Muscle layer of duodenum (tissue), 2 donors: Measurements from ENCODE around the gene ALG9.

Experiments
- H3K27ac ChIP-seq: one replicate; pipeline ENCODE4 v1.7.0; 2013; ENCODE audit warnings: mild to moderate bottlenecking, low read length
- H3K27me3 ChIP-seq: one replicate; pipeline ENCODE4 v1.7.0; 2013; ENCODE audit warnings: low read depth, mild to moderate bottlenecking, control low read depth, low read length
- H3K36me3 ChIP-seq, 2 donors: one replicate each; pipeline ENCODE4 v1.7.0; 2013; ENCODE audit warnings: low read length in 2 of 2, control low read depth in 1 of 2, mild to moderate bottlenecking in 1 of 2; ENCODE audit not compliant: insufficient read depth in 2 of 2, control insufficient read depth in 1 of 2
- H3K4me1 ChIP-seq, 2 donors: one replicate each; pipeline ENCODE4 v1.7.0; 2013; ENCODE audit warnings: low read length in 2 of 2, mild to moderate bottlenecking in 2 of 2, control low read depth in 1 of 2, moderate library complexity in 1 of 2; ENCODE audit not compliant: insufficient read depth in 2 of 2, control insufficient read depth in 1 of 2
- H3K4me3 ChIP-seq, 2 donors: one replicate each; pipeline ENCODE4 v1.7.0; 2013; ENCODE audit warnings: low read length in 2 of 2, low read depth in 1 of 2, mild to moderate bottlenecking in 1 of 2
- H3K9me3 ChIP-seq, 2 donors: one replicate each; pipeline ENCODE4 v1.7.0; 2013; ENCODE audit warnings: low read length in 2 of 2, control low read depth in 1 of 2, mild to moderate bottlenecking in 1 of 2; ENCODE audit not compliant: control insufficient read depth in 1 of 2
- donor health status: healthy.

Gene ALG9

DNA sequence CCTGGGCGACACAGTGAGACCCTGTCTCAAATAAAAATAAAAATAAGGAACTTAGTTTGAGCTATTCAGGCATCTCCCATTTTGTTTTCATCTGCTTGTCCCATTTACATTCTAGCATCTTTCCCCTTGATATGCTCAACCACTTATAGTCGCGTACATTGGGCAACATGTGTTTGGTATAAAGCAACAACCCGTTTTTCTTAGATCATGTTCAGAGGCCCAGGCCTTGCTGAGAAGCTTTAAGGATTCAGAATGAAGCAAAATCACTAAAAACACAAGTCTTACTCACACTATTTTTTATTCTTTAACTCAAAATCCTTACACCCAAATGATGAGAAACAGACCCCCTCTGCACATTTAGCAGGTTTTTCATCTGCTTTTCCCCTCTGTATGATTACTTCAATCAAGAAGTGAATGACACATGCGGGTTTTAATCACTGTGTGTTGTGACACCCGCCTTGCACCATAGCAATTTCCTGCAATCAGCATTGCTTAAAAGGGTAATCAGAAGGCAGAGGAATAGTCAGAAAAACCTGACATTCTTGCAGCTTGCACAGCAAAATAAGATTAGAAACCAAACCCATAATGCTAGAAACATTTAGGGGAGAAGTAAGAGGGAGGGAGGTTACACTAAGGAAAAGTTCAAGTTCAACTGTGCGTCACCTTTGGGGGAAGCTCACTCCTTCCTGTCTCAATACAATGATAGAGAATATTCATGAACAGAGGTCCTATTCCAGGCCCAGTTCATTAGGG lies 25.9 kb downstream of the ALG9 start:
- no peak overlapping the region for H3K27ac ChIP-seq
- H3K27me3 ChIP-seq: no peaks in the 10 kb centered on the region
- no peaks in the 10 kb centered on the region for H3K9me3 ChIP-seq
- no peak overlapping the region for H3K4me3 ChIP-seq
- peaks cover 18 to 49% of the 10 kb centered on the region in 2 donors for H3K36me3 ChIP-seq
- peaks cover under 1 to 5% of the 10 kb centered on the region in 2 donors for H3K4me1 ChIP-seq

DNA sequence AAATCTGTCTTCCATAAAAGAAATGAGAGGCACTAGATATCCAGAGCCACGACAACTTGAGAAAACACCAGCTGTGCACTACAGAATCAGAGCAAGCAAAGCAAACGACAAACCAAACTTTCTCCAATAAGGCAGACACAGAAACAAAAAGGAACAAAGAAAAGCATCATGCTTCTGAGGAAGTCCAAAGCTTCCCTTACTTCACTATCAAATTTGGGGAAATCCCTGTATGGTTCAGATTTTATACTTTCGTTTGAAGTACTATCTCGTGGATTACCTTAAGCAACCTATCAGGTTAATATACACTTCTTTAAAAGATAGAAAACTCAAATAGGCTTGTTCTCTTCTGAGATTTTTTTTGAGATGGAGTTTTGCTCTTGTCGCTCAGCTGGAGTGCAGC lies 27.7 kb downstream of the ALG9 start:
- Histone ChIP-seq H3K4me1 (peaks cover 4 to 5% of the 10 kb centered on the region in 2 donors), H3K9me3 (no peaks in the 10 kb centered on the region), H3K4me3 (no peak overlapping the region), H3K27ac (no peak overlapping the region), H3K27me3 (no peaks in the 10 kb centered on the region), H3K36me3 (peaks cover 23 to 45% of the 10 kb centered on the region in 2 donors)

DNA sequence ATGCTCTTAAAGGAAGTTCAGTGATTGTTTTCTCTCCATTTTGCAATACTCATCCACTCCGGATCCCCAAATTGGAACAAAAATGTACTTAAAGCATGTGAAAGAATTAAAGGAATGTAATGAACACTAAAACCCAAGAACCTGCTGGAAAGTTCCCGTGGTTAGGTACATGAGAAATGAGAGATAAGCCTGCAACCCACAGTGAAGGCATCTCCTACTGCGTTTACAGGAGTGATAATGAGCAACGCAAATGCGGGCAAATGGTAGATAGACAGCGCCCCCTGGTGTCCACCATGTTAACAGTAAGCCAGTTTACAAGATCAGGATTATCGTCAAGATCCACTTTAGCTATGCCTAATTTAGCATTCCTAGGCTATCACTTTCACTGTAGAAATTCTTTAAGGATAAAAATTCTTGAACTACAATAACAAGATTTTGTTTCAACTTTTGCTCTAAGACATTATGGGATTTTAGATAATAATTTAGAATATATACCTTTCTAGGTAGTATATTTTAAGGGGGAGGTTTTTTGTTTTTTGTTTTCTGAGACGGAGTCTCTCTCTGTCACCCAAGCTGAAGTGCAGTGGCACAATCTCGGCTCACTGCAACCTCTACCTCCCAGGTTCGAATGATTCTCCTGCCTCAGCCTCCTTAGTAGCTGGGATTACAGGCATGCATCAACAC lies 29.9 kb downstream of the ALG9 start:
- peaks cover 27 to 44% of the 10 kb centered on the region in 2 donors for H3K36me3 ChIP-seq
- peaks cover 4 to 5% of the 10 kb centered on the region in 2 donors for H3K4me1 ChIP-seq
- no peaks in the 10 kb centered on the region for H3K9me3 ChIP-seq
- H3K27me3 ChIP-seq: no peaks in the 10 kb centered on the region
- no peak overlapping the region for H3K27ac ChIP-seq
- H3K4me3 ChIP-seq: no peak overlapping the region

DNA sequence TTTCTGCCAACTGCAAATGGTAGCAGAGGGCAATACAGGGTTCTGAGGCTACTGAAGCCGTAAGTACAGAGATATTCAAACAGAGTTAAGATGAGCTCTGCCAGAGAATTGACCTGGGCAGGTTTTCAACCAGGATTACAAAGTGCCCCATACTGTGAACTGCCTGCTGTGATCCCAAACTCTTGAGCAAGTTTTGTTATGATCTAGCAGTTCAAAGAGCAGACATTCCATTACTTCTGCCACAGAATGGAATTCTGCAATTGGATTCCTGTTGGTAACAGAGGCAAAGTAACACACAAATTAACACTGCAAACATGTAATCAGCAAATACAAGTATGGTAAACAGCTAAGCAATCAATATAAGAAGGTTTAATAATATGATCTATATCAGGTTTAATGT lies 31.2 kb downstream of the ALG9 start:
- Histone ChIP-seq H3K9me3 (no peaks in the 10 kb centered on the region), H3K36me3 (peaks cover 27 to 45% of the 10 kb centered on the region in 2 donors), H3K4me3 (no peak overlapping the region), H3K27me3 (no peaks in the 10 kb centered on the region), H3K27ac (no peak overlapping the region), H3K4me1 (peaks cover 4 to 5% of the 10 kb centered on the region in 2 donors)

DNA sequence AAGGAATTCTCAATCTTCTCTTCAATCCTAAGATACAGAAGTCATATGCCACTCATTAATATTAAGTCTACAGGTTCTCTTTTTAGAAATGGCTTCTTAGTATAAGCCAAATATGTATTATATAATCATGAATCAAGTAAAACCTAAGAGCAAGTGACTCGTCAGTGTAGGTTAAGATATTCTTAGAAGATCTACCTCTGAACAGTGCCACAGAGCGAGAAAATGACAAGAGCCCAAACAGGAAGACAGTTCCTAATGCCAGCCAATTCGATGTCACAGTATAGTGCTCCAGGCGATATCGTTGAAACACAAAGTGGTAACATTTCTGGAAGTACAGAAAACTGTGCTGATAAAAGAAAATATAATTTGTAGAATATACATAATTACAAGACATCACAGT lies 33.3 kb downstream of the ALG9 start:
- no peak overlapping the region for H3K4me3 ChIP-seq
- H3K27me3 ChIP-seq: no peaks in the 10 kb centered on the region
- peaks cover 4 to 5% of the 10 kb centered on the region in 2 donors for H3K4me1 ChIP-seq
- peaks cover 14 to 29% of the 10 kb centered on the region in 2 donors for H3K36me3 ChIP-seq
- no peaks in the 10 kb centered on the region for H3K9me3 ChIP-seq
- H3K27ac ChIP-seq: no peak overlapping the region

DNA sequence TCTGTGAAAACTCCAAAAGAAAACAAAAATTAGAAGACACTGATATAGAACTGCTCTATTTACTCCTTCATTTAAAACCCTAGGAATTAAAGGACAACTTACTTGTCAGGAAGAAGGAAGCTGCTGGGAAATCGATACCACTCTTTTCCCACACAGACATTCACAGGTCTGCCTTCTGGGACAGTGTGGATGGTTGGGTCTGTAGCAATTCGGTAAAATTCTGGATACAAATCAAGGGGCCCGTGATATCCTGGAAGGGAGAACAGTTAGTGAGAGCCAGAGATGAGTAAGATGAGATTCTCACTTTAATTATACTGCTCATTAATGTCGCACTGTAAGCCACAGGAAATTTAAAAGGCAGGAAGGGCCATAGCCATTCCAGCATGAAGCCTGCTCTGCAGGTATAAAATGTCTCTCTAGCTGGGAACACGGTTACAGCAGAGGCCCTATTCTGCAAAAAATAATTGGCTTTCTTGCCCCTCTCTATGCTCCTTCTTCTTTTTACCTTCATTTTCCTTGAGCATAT lies 34.0 kb downstream of the ALG9 start:
- H3K9me3 ChIP-seq: no peaks in the 10 kb centered on the region
- H3K27ac ChIP-seq: no peak overlapping the region
- H3K27me3 ChIP-seq: no peaks in the 10 kb centered on the region
- H3K4me3 ChIP-seq: no peak overlapping the region
- peaks cover 14 to 32% of the 10 kb centered on the region in 2 donors for H3K36me3 ChIP-seq
- peaks cover 4 to 5% of the 10 kb centered on the region in 2 donors for H3K4me1 ChIP-seq

DNA sequence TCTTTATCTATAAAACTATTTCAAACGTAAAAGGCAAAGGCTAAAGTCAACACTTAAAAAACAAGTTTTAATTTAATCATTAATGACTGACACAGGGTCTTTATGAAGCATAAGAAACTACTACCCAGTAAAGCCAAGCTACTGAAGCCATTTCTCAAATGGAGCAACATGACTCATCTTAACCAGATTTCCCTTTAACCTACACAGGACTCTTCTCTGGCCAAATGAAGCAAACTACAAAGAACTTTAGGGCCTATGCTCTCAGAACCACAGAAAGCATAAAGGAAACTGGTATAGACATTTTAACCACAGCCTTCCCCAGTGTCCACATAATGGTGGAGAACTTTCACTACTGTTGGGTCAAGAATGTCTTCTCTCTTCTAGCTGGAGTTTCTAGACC lies 34.7 kb downstream of the ALG9 start:
- Histone ChIP-seq H3K4me1 (peaks cover 4 to 5% of the 10 kb centered on the region in 2 donors), H3K27me3 (no peaks in the 10 kb centered on the region), H3K4me3 (no peak overlapping the region), H3K27ac (no peak overlapping the region), H3K36me3 (peaks cover 14 to 32% of the 10 kb centered on the region in 2 donors), H3K9me3 (no peaks in the 10 kb centered on the region)

DNA sequence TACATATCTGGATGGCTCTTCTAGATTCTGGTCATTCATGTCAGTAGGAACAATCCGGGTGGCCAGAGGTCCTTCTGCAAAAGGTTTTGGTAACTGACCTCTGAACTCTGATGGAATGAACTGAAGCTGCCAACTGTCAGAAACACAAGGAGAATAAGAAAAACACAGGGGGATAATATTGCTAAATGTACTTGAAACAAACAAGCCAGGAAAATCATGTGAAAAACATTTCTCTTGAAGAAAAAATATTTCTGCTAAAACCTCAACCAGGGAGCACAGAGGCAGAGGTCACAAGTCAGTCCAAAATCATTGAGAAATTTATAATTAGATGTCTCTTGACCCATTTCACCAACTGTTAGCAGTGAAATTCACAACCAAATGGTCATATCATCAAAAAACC lies 35.2 kb downstream of the ALG9 start:
- Histone ChIP-seq H3K27me3 (no peaks in the 10 kb centered on the region), H3K27ac (no peak overlapping the region), H3K9me3 (no peaks in the 10 kb centered on the region), H3K4me3 (no peak overlapping the region), H3K36me3 (peaks cover 14 to 32% of the 10 kb centered on the region in 2 donors), H3K4me1 (peaks cover 1 to 4% of the 10 kb centered on the region in 2 donors)

DNA sequence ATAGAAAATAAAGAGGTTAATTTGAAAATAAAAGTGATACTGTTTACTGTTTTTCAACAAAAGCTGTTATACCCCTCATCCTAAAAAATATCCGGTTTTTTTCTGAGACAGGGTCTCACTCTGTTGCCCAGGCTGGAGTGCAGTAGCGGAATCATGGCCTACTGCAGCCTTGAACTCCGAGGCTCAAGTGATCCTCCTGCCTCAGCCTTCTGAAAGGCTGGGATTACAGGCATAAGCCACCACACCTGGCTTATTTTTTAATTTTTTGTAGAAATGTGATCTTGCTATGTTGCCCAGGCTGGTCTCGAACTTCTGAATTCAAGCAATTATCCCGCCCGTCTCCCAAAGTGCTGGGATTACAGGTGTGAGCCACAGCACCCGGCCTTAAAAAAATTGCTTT lies 35.7 kb downstream of the ALG9 start:
- Histone ChIP-seq H3K27me3 (no peaks in the 10 kb centered on the region), H3K27ac (no peak overlapping the region), H3K9me3 (no peaks in the 10 kb centered on the region), H3K4me1 (peaks cover 0 to 4% of the 10 kb centered on the region in 2 donors), H3K4me3 (no peak overlapping the region), H3K36me3 (peaks cover 14 to 32% of the 10 kb centered on the region in 2 donors)

DNA sequence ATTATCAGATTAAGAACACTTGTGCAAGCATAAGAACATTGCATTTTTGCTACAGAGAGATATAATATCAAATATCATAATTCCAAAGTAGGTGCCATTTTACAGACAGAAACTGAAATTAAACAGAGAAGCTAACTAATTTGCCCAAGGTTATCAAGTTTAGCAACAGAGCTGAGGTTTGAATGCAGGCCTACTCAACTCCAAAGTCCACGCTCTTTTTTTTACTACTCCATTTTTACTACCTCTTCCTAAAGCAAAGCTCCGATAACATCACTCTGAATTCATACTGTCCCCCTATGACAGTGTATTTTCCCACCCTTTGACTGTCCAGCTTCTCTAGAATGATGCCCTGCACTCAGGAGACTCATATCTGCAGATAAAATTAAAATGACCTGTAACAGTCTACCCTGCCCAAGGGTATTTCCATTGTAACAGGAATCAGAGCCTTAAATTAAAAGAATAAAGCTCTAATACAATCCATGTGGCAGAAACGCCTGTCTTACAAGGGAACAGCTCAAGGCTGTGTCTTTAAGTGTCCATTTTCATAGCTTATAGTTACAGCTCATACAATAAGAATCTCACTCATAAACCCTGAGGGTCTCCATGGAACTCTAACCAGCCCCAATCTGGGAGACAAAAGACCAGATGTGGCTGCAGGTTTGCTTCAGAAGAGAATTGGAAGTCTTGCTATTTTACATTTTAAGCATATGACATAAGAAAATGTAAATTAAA lies 36.8 kb downstream of the ALG9 start:
- Histone ChIP-seq H3K4me3 (no peak overlapping the region), H3K9me3 (no peaks in the 10 kb centered on the region), H3K27ac (no peak overlapping the region), H3K4me1 (no peaks in the 10 kb centered on the region), H3K36me3 (peaks cover 14 to 31% of the 10 kb centered on the region in 2 donors), H3K27me3 (no peaks in the 10 kb centered on the region)

DNA sequence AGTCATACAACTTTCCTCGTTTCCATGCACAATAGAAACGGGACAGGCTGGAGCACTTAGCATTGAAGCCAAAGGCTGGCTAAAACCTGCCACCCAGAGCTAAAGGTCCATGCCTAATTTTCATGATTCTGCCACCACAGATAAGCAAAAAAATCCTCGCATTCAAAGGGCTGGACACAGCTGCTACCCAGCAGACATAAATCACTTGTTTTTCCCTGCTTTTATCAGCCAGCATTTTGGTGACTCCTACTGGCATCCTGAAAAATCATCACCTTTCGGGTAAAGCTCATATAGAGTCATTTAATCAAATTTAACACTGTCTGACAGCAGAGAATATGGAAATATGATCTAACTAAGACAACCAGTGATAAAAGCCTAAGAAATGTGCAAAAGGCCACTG lies 37.9 kb downstream of the ALG9 start:
- H3K27me3 ChIP-seq: no peaks in the 10 kb centered on the region
- H3K9me3 ChIP-seq: no peaks in the 10 kb centered on the region
- H3K27ac ChIP-seq: no peak overlapping the region
- H3K36me3 ChIP-seq: peaks cover 20 to 33% of the 10 kb centered on the region in 2 donors
- no peak overlapping the region for H3K4me3 ChIP-seq
- H3K4me1 ChIP-seq: no peaks in the 10 kb centered on the region
